GM20000 (cell line): ENCODE measurements around the gene TTLL12.

Experiments
- DNase-seq: peaks from one replicate; pipeline ENCODE4 v3.0.0; 2012; ENCODE audit warnings: low spot score
- TF ChIP-seq, protein P1 (sequence below): IDR thresholded peaks from 2 replicates; pipeline ENCODE4 v1.5.1; 2012; ENCODE audit warnings: mild to moderate bottlenecking, control low read depth; ENCODE audit errors: extremely low read depth, missing control alignments

The TTLL12 gene

DNA sequence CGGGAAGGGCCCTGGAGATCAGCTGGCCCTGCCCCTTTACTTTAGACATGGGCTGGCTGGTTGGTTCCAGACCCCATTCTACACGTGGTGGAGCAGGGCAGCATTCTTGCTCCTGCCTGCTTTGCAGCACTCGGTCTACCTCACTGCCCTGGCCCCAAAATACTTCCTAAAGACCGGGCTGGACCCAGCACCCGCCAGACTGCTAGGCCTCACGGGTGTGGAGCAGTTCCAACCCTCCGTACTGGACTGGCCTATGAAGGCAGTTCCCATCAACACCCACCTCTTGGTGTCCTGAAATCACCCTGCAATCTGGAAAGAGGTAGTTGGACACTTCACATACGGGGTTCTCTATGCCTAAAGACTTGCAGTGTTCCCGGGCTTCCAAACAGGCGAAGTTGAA is 50.1 kb downstream of the TTLL12 start:
- TF ChIP-seq, protein P1, sequence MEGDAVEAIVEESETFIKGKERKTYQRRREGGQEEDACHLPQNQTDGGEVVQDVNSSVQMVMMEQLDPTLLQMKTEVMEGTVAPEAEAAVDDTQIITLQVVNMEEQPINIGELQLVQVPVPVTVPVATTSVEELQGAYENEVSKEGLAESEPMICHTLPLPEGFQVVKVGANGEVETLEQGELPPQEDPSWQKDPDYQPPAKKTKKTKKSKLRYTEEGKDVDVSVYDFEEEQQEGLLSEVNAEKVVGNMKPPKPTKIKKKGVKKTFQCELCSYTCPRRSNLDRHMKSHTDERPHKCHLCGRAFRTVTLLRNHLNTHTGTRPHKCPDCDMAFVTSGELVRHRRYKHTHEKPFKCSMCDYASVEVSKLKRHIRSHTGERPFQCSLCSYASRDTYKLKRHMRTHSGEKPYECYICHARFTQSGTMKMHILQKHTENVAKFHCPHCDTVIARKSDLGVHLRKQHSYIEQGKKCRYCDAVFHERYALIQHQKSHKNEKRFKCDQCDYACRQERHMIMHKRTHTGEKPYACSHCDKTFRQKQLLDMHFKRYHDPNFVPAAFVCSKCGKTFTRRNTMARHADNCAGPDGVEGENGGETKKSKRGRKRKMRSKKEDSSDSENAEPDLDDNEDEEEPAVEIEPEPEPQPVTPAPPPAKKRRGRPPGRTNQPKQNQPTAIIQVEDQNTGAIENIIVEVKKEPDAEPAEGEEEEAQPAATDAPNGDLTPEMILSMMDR: no peak
- DNase-seq: no peak

DNA sequence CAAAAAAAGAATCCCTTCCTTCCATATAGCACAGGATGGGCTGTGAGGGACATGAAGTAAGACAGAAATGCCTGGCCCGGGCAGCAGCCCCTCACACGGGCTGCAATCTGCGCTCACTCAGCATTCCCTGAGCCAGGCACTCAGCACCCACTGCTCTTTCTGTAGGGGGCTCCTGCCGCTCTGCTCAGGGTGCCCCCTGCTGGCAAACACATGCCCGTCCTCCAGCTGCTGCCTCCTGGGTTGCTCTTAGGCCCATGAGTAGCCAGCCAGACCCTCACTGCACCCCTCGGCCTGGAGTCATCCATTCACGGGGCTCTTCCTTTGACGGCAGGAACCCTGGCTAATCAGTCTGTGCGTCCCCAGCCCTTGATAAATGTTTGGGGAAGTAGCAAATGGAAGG is 50.7 kb downstream of the TTLL12 start:
- TF ChIP-seq, protein P1: peak; percentile 69
- peak; percentile 82 for DNase-seq

DNA sequence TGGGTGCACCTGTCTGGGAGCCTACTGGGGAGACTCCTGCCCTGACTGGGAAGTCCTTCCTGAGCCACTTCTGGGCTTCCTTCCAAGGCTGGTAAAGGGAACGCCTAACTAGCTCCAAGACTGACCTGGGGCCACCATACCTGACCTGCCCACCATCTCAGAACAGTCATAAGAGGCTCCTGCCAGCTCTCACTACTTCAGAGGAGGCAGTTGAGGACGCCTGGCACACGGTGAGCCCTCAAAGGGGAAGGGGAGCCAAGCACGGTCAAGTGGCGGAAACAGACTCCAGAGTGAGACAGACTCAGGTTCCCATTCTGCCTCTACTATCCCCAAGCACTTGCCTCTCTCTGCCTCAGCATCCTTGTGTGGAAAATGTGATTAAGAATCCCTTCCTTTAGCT is 51.4 kb downstream of the TTLL12 start:
- TF ChIP-seq, protein P1: no peak
- DNase-seq: no peak

DNA sequence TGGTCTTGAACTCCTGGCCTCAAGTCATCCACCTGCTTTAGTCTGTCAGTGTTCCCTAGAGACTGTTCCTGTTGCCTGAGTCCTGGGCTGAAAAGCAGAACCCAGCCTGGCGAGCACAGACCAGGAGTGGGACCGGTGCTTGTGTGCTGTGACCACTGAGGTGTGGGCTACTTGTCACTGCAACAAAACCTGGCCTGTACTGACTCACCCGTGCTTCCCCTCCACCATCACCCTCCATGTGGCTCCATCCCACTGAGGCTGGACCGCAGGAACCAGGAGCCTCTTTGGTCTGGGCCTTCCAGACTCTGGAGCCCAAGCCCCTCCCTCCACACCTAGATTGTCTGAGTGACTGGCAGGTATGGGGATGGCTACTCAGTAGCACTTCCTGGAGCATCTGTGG is 52.4 kb downstream of the TTLL12 start:
- TF ChIP-seq, protein P1: no peak
- no peak for DNase-seq

DNA sequence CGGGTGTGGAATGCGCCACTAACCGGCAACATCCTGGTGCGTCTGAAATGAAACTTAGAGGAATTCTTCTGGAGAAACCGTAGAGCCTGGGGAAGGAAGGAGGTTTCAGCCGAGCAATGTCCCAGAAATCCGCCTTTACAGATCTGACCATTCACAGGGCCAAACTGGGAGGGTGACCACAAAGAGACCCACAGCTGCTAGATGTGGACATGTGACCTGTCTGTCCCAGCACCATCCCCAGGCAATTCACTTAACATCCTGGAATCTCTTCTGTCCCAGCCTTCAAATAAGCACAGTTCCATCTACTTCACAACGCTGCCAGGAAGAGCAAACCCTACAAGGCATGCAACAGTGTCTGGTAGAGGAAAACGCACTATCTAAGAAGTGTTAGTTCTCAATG is 53.5 kb downstream of the TTLL12 start:
- TF ChIP-seq, protein P1: no peak
- DNase-seq: no peak

DNA sequence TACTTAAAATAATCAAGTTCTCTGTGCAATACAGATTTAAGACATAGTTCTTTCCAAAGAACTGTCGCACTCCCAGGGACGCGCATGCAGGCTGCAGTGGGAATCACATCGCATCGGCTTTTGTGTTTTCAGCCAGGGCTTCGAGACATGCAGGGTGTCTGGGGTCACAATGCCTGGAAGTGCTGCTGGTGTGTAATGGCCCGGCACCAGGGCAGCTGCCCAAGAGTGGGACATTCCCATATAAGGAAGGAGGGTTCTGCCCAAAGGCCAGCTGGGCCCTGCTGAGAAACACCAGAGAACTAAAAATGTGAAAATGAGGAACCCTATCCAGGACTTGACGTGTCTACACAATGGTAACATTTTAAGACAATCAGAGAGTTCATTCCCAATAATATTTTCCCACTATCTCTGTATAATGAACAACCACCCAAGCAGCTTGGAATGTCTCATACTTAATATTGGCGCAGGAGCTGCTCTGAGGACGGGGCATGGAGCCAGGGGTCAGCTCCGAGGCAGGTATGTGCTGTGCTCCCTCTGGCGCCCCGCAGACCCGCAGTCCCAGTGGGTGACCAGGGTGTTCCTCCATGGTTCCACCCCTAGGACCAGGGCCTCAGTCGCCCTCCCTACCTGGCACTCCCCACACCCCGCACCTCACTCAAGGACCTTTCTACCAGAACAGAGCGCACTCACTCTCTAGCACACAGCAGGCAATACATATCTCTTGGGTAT is 55.0 kb downstream of the TTLL12 start:
- TF ChIP-seq, protein P1: no peak
- no peak for DNase-seq

DNA sequence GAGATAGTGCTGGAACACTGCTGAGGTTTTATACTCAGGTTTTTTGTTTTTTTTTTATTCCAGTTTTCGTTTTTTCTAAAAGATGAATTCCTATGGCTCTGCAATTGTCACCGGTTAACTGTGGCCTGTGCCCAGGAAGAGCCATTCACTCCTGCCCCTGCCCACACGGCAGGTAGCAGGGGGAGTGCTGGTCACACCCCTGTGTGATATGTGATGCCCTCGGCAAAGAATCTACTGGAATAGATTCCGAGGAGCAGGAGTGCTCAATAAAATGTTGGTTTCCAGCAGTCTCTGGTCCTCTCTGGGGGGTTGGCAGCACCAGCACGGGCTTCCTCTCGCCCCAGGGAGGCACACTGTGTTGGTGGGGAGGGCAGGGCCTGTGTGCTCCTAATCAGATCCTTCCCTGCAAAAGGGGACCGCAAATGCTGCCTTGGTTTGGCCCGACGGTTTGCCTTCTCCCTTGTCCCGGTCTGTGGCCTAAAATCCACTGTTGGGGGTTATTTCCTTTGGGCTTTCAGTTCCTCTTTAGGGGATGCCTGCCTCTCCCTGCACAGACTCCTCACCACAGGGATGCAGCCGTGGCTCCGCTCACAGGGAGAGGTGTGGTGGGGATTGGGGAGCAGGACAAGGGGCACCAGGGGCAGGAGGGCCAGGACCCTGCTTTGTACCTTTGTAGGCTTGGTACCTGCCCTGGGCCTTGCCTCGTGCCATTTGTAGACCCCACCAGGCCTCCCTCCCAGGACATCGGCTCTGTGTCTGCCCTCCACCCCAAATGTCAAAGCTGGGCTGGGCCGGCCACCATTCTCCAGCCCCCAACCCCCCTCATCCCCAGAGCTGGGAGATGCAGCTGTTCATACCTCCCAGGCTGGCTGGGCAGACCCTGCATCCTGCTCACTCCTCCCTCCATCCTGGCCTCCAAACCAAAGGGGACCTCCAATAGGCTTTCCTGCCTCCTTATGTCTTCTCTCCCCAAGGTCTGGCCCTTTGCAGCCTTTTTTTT is 57.2 kb downstream of the TTLL12 start:
- DNase-seq: no peak
- TF ChIP-seq, protein P1: no peak
